ENCODE measurements around the gene S100A8. TPM values are rescaled to one million over a fixed set of nuclear protein-coding genes. Genes with fewer than 3 reads are reported as not detected.

The S100A8 gene
- total RNA-seq, 2 experiments from 2014 or later: not detected

GRCh38 chr1:153372571-153372970, 18.3 kb downstream of the S100A8 start:
- Mint-ChIP-seq H3K4me1 (no peaks in the 10 kb centered on the region), H3K36me3 (no peaks in the 10 kb centered on the region), H3K27me3 (peaks cover 26% of the 10 kb centered on the region), H3K4me3 (no peak overlapping the region), H3K9me3 (ENCODE audit: low read depth) (no peaks in the 10 kb centered on the region), H3K27ac (no peak overlapping the region)
- ATAC-seq (no peak), DNase-seq (no peak)
- CTCF ChIA-PET: interaction anchor here (1.2 to 1.3 kb wide), 2 partner anchors 15 to 17 kb away, joined by 3 to 4 read pairs; no protein-coding TSS in a partner anchor

GRCh38 chr1:153371231-153371630, 19.6 kb downstream of the S100A8 start:
- Mint-ChIP-seq H3K27ac (no peak overlapping the region), H3K9me3 (ENCODE audit: low read depth) (no peaks in the 10 kb centered on the region), H3K36me3 (no peaks in the 10 kb centered on the region), H3K4me1 (no peaks in the 10 kb centered on the region), H3K4me3 (no peak overlapping the region), H3K27me3 (peaks cover 15% of the 10 kb centered on the region)
- no peak for DNase-seq
- ATAC-seq: no peak
- CTCF ChIA-PET: no interaction called here

- no peaks in the 10 kb centered on the region for H3K36me3 Mint-ChIP-seq
- no peaks in the 10 kb centered on the region for H3K9me3 Mint-ChIP-seq (ENCODE audit: low read depth)
- H3K27ac Mint-ChIP-seq: no peak overlapping the region
- H3K4me3 Mint-ChIP-seq: no peak overlapping the region
- CTCF ChIA-PET: no interaction called here
- H3K4me1 Mint-ChIP-seq: no peaks in the 10 kb centered on the region
- H3K27me3 Mint-ChIP-seq: peaks cover 13% of the 10 kb centered on the region
- DNase-seq: no peak
- ATAC-seq: no peak
These were observed 20.7 kb downstream of the S100A8 start for GRCh38 chr1:153370146-153370545.

- CTCF ChIA-PET: interaction anchor here (0.8 kb wide), 1 partner anchor 15 kb away, joined by 3 read pairs; no protein-coding TSS in a partner anchor
- Mint-ChIP-seq H3K4me1 (no peaks in the 10 kb centered on the region), H3K36me3 (no peaks in the 10 kb centered on the region), H3K27ac (no peak overlapping the region), H3K27me3 (peaks cover 18% of the 10 kb centered on the region), H3K4me3 (no peak overlapping the region), H3K9me3 (ENCODE audit: low read depth) (no peaks in the 10 kb centered on the region)
- ATAC-seq: no peak
- DNase-seq: no peak
These were observed 22.4 kb downstream of the S100A8 start for GRCh38 chr1:153368495-153368894.

GRCh38 chr1:153367090-153367489, 23.8 kb downstream of the S100A8 start:
- Mint-ChIP-seq H3K4me3 (no peak overlapping the region), H3K4me1 (no peaks in the 10 kb centered on the region), H3K9me3 (ENCODE audit: low read depth) (no peaks in the 10 kb centered on the region), H3K27ac (no peak overlapping the region), H3K36me3 (no peaks in the 10 kb centered on the region), H3K27me3 (peaks cover 22% of the 10 kb centered on the region)
- no peak for ATAC-seq
- DNase-seq: no peak
- CTCF ChIA-PET: no interaction called here

GRCh38 chr1:153366261-153366660, 24.6 kb downstream of the S100A8 start:
- no peaks in the 10 kb centered on the region for H3K4me1 Mint-ChIP-seq
- H3K9me3 Mint-ChIP-seq (ENCODE audit: low read depth): no peaks in the 10 kb centered on the region
- DNase-seq: no peak
- CTCF ChIA-PET: no interaction called here
- no peak for ATAC-seq
- no peak overlapping the region for H3K4me3 Mint-ChIP-seq
- no peak overlapping the region for H3K27ac Mint-ChIP-seq
- H3K36me3 Mint-ChIP-seq: no peaks in the 10 kb centered on the region
- H3K27me3 Mint-ChIP-seq: peaks cover 22% of the 10 kb centered on the region

- CTCF ChIA-PET: interaction anchor here (0.7 kb wide), 1 partner anchor 13 kb away, joined by 3 read pairs; no protein-coding TSS in a partner anchor
- H3K27me3 Mint-ChIP-seq: peaks cover 22% of the 10 kb centered on the region
- DNase-seq (no peak), ATAC-seq (no peak)
- H3K36me3 Mint-ChIP-seq: no peaks in the 10 kb centered on the region
- H3K9me3 Mint-ChIP-seq (ENCODE audit: low read depth): no peaks in the 10 kb centered on the region
- no peak overlapping the region for H3K27ac Mint-ChIP-seq
- H3K4me3 Mint-ChIP-seq: no peak overlapping the region
- no peaks in the 10 kb centered on the region for H3K4me1 Mint-ChIP-seq
These were observed 25.2 kb downstream of the S100A8 start for GRCh38 chr1:153365696-153366095.

- H3K36me3 Mint-ChIP-seq: no peaks in the 10 kb centered on the region
These were observed 25.9 kb downstream of the S100A8 start for GRCh38 chr1:153364766-153365666.

GRCh38 chr1:153364156-153364555, 26.7 kb downstream of the S100A8 start:
- Mint-ChIP-seq H3K27me3 (peaks cover 14% of the 10 kb centered on the region), H3K27ac (no peak overlapping the region), H3K4me3 (no peak overlapping the region), H3K4me1 (no peaks in the 10 kb centered on the region), H3K36me3 (no peaks in the 10 kb centered on the region), H3K9me3 (ENCODE audit: low read depth) (no peaks in the 10 kb centered on the region)
- DNase-seq (no peak), ATAC-seq (no peak)
- CTCF ChIA-PET: no interaction called here

More at GRCh38 chr1:153364766-153365666, 25.9 kb downstream of the S100A8 start:
- H3K27ac Mint-ChIP-seq: no peak overlapping the region
- ATAC-seq: no peak
- CTCF ChIA-PET: interaction anchor here (0.7 kb wide), 1 partner anchor 13 kb away, joined by 3 read pairs; no protein-coding TSS in a partner anchor
- DNase-seq: no peak
- no peaks in the 10 kb centered on the region for H3K4me1 Mint-ChIP-seq
- H3K4me3 Mint-ChIP-seq: no peak overlapping the region
- H3K9me3 Mint-ChIP-seq (ENCODE audit: low read depth): no peaks in the 10 kb centered on the region
- peaks cover 19% of the 10 kb centered on the region for H3K27me3 Mint-ChIP-seq

GRCh38 chr1:153363641-153364040, 27.2 kb downstream of the S100A8 start:
- Mint-ChIP-seq H3K9me3 (ENCODE audit: low read depth) (no peaks in the 10 kb centered on the region), H3K27ac (no peak overlapping the region), H3K36me3 (no peaks in the 10 kb centered on the region), H3K4me1 (no peaks in the 10 kb centered on the region), H3K4me3 (no peak overlapping the region), H3K27me3 (peaks cover 14% of the 10 kb centered on the region)
- CTCF ChIA-PET: no interaction called here
- no peak for ATAC-seq
- no peak for DNase-seq

- ATAC-seq: no peak
- Mint-ChIP-seq H3K4me1 (peaks cover 5% of the 10 kb centered on the region), H3K27me3 (peaks cover 14% of the 10 kb centered on the region), H3K4me3 (no peak overlapping the region), H3K27ac (no peak overlapping the region), H3K36me3 (no peaks in the 10 kb centered on the region), H3K9me3 (ENCODE audit: low read depth) (no peaks in the 10 kb centered on the region)
- DNase-seq: no peak
- CTCF ChIA-PET: interaction anchor here (1.0 kb wide), 1 partner anchor 10 kb away, joined by 4 read pairs; no protein-coding TSS in a partner anchor
These were observed 28.6 kb downstream of the S100A8 start for GRCh38 chr1:153362187-153362775.

- H3K36me3 Mint-ChIP-seq: no peaks in the 10 kb centered on the region
- H3K27ac Mint-ChIP-seq: no peak overlapping the region
- CTCF ChIA-PET: interaction anchor here (1.0 kb wide), 1 partner anchor 9 kb away, joined by 4 read pairs; no protein-coding TSS in a partner anchor
- peaks cover 7% of the 10 kb centered on the region for H3K4me1 Mint-ChIP-seq
- peaks cover 14% of the 10 kb centered on the region for H3K27me3 Mint-ChIP-seq
- no peak overlapping the region for H3K4me3 Mint-ChIP-seq
- DNase-seq: no peak
- ATAC-seq: no peak
- H3K9me3 Mint-ChIP-seq (ENCODE audit: low read depth): no peaks in the 10 kb centered on the region
These were observed 29.3 kb downstream of the S100A8 start for GRCh38 chr1:153361480-153362109.

- DNase-seq: peak; percentile 16
- Mint-ChIP-seq H3K4me3 (no peak overlapping the region), H3K27me3 (peaks cover 13% of the 10 kb centered on the region), H3K36me3 (no peaks in the 10 kb centered on the region), H3K27ac (no peak overlapping the region), H3K4me1 (peaks cover 7% of the 10 kb centered on the region), H3K9me3 (ENCODE audit: low read depth) (no peaks in the 10 kb centered on the region)
- no peak for ATAC-seq
- CTCF ChIA-PET: no interaction called here
These were observed 30.0 kb downstream of the S100A8 start for GRCh38 chr1:153360592-153361479.

Data from activated CD8-positive, alpha-beta memory T cell treated with anti-CD3 and anti-CD28 coated beads, Interleukin-2, amount 10 ng/mL, durations not matched to agents 7 days and 5 days (primary cell).